Erythroblast (primary cell): ENCODE data around the gene PLEKHS1.

ENCODE experiments used
- GATA1 ChIP-seq: IDR thresholded peaks from 2 replicates; pipeline ENCODE4 v1.6.1; 2011; ENCODE audit warnings: low read depth, mild to moderate bottlenecking, control low read depth, low read length, moderate library complexity
- POLR2A ChIP-seq: IDR thresholded peaks from 2 replicates; pipeline ENCODE4 v1.6.1; 2011; ENCODE audit warnings: mild to moderate bottlenecking, low read length

- TF ChIP-seq POLR2A = no peak
- TF ChIP-seq GATA1 = no peak
These were observed 1.7 kb downstream of the PLEKHS1 start for GRCh38 chr10:113753020-113753692.
